MCF 10A (cell line): ENCODE results near the gene MRPS26. TPM values are rescaled to one million over a fixed set of nuclear protein-coding genes. Genes with fewer than 3 reads are reported as not detected.

Source experiments
- BruUV-seq: library from RNA; stranded (reverse); fragments of 400-500 nt; replicated peaks from 2 replicates; lab custom pipeline; 2021; lab: Mats Ljungman, UMichigan
- CTCF ChIA-PET: fragments of 300-600 bp; sonication (Branson Sonifier 250); formaldehyde crosslinking; extraction: SDS; loops from one replicate; lab custom pipeline; 2021; ENCODE audit warnings: antibody characterized with exemption, inconsistent platforms; lab: Yijun Ruan, JAX
- POLR2A ChIA-PET: fragments of 300-600, 350-650 bp; sonication (Branson Sonifier 250); formaldehyde crosslinking; extraction: SDS; loops from one replicate; lab custom pipeline; 2020; ENCODE audit warnings: antibody characterized with exemption, inconsistent platforms; lab: Yijun Ruan, JAX
- DNase-seq: peaks from one replicate; pipeline ENCODE4 v3.0.0-alpha.2; 2018; ENCODE audit not compliant: unreplicated experiment
- H3K27ac Mint-ChIP-seq: one replicate; pipeline ENCODE4 v1.8.0; 2022; ENCODE audit warnings: mild to moderate bottlenecking, low read depth, mixed read lengths; ENCODE audit not compliant: unreplicated experiment
- H3K27me3 Mint-ChIP-seq: one replicate; pipeline ENCODE4 v1.8.0; 2022; ENCODE audit warnings: mixed read lengths; ENCODE audit not compliant: insufficient read depth, unreplicated experiment
- H3K36me3 Mint-ChIP-seq: one replicate; pipeline ENCODE4 v1.8.0; 2022; ENCODE audit warnings: mild to moderate bottlenecking, moderate library complexity, mixed read lengths; ENCODE audit not compliant: insufficient read depth, unreplicated experiment
- H3K4me1 Mint-ChIP-seq: one replicate; pipeline ENCODE4 v1.8.0; 2022; ENCODE audit warnings: mixed read lengths; ENCODE audit not compliant: insufficient read depth, unreplicated experiment
- H3K4me3 Mint-ChIP-seq: one replicate; pipeline ENCODE4 v1.8.0; 2022; ENCODE audit warnings: mild to moderate bottlenecking, moderate library complexity, mixed read lengths; ENCODE audit not compliant: unreplicated experiment
- H3K9me3 Mint-ChIP-seq: one replicate; pipeline ENCODE4 v1.8.0; 2022; ENCODE audit warnings: mixed read lengths; ENCODE audit not compliant: unreplicated experiment
- CTCF ChIP-seq: fragments of 200-600 bp; IDR thresholded peaks from one replicate; pipeline ENCODE4 v1.8.0; 2022; ENCODE audit warnings: antibody characterized with exemption, mild to moderate bottlenecking; ENCODE audit not compliant: unreplicated experiment
- intact Hi-C: fragments of 100-400 bp; cut with micrococcal nuclease; formaldehyde crosslinking; loops from 2 replicates; pipeline ENCODE4 v1.14.1; 2022
- total RNA-seq: library from RNA; stranded (reverse); gene quantifications from 2 replicates; pipeline ENCODE4 v1.2.3, GENCODE V29; 2022

Gene MRPS26
- total RNA-seq, 1 experiment from 2014 or later: 68.4 TPM

GRCh38 chr20:3090565-3090964 is 44.7 kb downstream of the MRPS26 start:
- Mint-ChIP-seq H3K36me3 (no peaks in the 10 kb centered on the region), H3K4me1 (no peaks in the 10 kb centered on the region), H3K27ac (no peak overlapping the region), H3K9me3 (no peaks in the 10 kb centered on the region), H3K27me3 (peaks cover 12% of the 10 kb centered on the region), H3K4me3 (no peak overlapping the region)
- intact Hi-C loops: no loop called here
- no peak for TF ChIP-seq CTCF
- POLR2A ChIA-PET: no interaction called here
- BruUV-seq: no TSS peak
- CTCF ChIA-PET: interaction anchor here (0.7 to 1.7 kb wide), 3 partner anchors 14 to 37 kb away, joined by 3 to 9 read pairs (median 3); no protein-coding TSS in a partner anchor
- DNase-seq: no peak

DNA sequence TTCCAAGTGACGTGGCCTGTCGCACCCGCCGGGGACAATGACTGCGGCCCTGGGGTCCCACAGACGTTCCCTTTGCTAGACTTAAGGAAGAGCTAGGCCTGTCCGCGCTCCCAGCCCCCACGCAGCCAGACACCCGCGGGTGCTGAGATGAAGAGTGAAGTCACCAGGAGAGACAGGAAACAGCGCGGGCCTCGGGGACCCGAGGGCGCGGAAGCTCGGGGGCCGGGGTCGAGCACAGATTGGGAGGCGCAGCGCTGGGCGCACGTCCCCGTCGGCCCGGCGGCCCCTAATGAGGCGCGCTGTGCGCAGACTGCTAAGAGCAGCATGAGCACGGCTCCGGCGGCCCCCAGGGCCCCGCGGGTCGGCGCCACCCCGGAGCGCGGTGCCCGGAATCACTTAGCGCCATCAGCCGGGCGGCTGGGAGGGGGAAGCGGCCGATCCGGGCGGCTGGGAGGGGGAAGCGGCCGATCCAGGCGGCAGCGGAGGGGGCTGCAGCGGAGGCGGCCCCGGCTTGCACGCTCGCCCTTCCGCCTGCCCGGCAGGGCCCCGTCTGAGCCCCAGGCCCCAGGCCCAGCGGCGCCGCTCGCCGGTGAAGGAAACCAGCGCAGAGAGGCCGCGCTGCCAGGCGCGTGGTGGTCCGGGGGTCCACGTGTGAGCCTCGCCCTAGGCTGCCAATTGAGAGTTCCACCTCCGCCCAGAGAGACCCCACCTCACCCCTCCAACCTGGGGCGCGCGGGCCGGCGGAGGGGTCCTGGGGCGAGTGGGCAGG is 46.9 kb downstream of the MRPS26 start:
- no peaks in the 10 kb centered on the region for H3K36me3 Mint-ChIP-seq
- H3K4me3 Mint-ChIP-seq: no peak overlapping the region
- no peak for DNase-seq
- CTCF ChIA-PET: interaction anchor here (0.5 to 1.7 kb wide), 5 partner anchors 22 to 442 kb away, joined by 3 to 9 read pairs (median 4); no protein-coding TSS in a partner anchor
- H3K9me3 Mint-ChIP-seq: no peaks in the 10 kb centered on the region
- intact Hi-C loops: no loop called here
- no peaks in the 10 kb centered on the region for H3K4me1 Mint-ChIP-seq
- no TSS peak for BruUV-seq
- H3K27ac Mint-ChIP-seq: no peak overlapping the region
- TF ChIP-seq CTCF: no peak
- POLR2A ChIA-PET: no interaction called here
- H3K27me3 Mint-ChIP-seq: peaks cover 12% of the 10 kb centered on the region

DNA sequence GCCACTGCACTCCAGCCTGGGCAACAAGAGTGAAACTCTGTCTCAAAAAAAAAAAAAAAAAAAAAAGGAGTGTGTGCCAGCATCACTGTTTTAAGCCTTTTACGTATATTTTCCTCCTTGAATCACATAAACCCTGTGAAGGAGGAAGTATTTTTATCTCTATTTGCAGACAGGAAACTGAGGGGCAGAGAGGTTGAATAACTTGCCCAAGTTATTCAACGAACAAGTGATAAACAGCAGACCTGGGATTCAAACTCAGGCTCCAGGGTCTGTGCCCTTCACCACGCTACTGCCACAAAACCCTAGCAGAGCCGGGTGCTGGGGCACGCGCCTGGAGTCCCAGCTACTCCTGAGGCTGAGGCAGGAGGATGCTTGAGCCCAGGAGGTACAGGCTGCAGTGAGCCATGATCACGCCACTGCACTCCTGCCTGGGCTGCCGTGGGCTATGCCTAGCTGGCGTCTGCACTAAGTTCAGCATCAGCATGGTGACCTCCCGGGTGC is 48.1 kb downstream of the MRPS26 start:
- intact Hi-C loops: no loop called here
- H3K9me3 Mint-ChIP-seq: no peaks in the 10 kb centered on the region
- no TSS peak for BruUV-seq
- ChIA-PET CTCF (no interaction called here), POLR2A (interaction anchor here (0.6 kb wide), 1 partner anchor 60 kb away, joined by 3 read pairs; no protein-coding TSS in a partner anchor)
- H3K4me3 Mint-ChIP-seq: no peak overlapping the region
- no peaks in the 10 kb centered on the region for H3K4me1 Mint-ChIP-seq
- H3K27ac Mint-ChIP-seq: no peak overlapping the region
- peaks cover 12% of the 10 kb centered on the region for H3K27me3 Mint-ChIP-seq
- H3K36me3 Mint-ChIP-seq: no peaks in the 10 kb centered on the region
- TF ChIP-seq CTCF: no peak
- no peak for DNase-seq

DNA sequence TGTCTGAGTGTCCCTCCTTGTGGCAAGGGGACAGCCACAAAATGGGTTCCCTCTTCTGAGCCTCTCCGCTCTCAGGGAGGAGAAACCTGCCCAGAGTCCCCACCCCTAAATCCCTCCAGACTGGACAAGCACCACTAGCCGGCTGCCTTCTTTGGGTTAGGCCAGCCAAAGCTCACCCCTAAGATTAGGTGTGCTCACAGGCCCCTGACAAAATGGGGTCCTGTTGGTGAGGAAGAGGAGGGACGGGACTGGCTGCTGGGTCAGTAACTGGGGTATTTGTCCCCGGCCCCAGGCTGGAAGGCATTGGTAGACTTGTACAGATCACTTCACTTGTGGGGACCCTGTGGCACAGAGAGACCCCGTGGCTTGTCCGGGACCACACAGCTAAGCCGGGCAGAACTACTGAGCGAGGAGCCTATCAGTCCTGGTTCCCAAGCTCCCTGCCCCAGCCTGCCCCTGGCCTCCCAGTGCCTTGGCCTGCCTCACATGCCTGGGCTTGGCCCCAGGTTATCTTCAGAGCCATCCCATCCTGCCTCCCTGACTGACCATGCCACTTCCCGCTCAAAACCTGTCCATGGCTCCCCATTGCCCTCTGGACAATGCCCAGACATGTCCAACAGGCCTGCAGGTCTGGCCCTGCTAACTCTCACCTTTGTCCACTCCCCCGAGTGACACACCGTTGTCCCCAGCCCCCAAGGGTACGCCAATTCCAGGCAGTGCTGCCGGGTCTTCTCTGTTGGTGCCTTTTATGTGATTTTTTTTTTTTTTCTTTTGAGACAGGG is 49.2 kb downstream of the MRPS26 start:
- H3K4me3 Mint-ChIP-seq: no peak overlapping the region
- no peak overlapping the region for H3K27ac Mint-ChIP-seq
- TF ChIP-seq CTCF: no peak
- DNase-seq: no peak
- BruUV-seq: no TSS peak
- no peaks in the 10 kb centered on the region for H3K9me3 Mint-ChIP-seq
- ChIA-PET CTCF (interaction anchor here (0.6 to 1.3 kb wide), 2 partner anchors 12 to 26 kb away, joined by 3 read pairs; no protein-coding TSS in a partner anchor), POLR2A (no interaction called here)
- peaks cover 7% of the 10 kb centered on the region for H3K27me3 Mint-ChIP-seq
- intact Hi-C loops: no loop called here
- no peaks in the 10 kb centered on the region for H3K36me3 Mint-ChIP-seq
- no peaks in the 10 kb centered on the region for H3K4me1 Mint-ChIP-seq
